Vagina (tissue), 2 donors: ENCODE results near the gene ALDH3B1. TPM values are rescaled to one million over a fixed set of nuclear protein-coding genes. Genes with fewer than 3 reads are reported as not detected.
"Not testable (repeated sequence)": the region's sequence is repeated elsewhere in the genome, so short reads cannot be mapped to it uniquely, and the experiment has no call there.

Source experiments
- DNase-seq, 2 donors: peaks; one replicate each; pipeline ENCODE4 v3.0.0-alpha.2; 2017; ENCODE audit errors: extremely low spot score in 2 of 2
- H3K27ac ChIP-seq: fragments of 200-600 bp; sonication (generic); one replicate; pipeline ENCODE4 v1.5.1; 2019
- H3K27me3 ChIP-seq: fragments of 200-600 bp; sonication (generic); one replicate; pipeline ENCODE4 v1.5.1; 2019
- H3K36me3 ChIP-seq, 2 donors: fragments of 200-600 bp; sonication (generic); one replicate each; pipeline ENCODE4 v1.5.1; 2017 to 2019
- H3K4me1 ChIP-seq: fragments of 200-600 bp; sonication (generic); one replicate; pipeline ENCODE4 v1.5.1; 2019
- H3K4me3 ChIP-seq, 2 donors: fragments of 200-600 bp; sonication (generic); 1 replicate in 1 of 2; 2 replicates in 1 of 2; pipeline ENCODE4 v1.5.1; 2016 to 2019
- H3K9me3 ChIP-seq: fragments of 200-600 bp; sonication (generic); one replicate; pipeline ENCODE4 v1.5.1; 2019
- CTCF ChIP-seq, 3 experiments: fragments of 450-650 bp in 2 of 3; fragments of 200-600 bp in 1 of 3; sonication (generic) in 1 of 3; IDR thresholded peaks; one replicate each; pipeline ENCODE4 v1.5.1; 2017 to 2019; ENCODE audit warnings: antibody characterized with exemption in 3 of 3, mild to moderate bottlenecking in 2 of 3, moderate library complexity in 2 of 3
- POLR2A ChIP-seq, 2 donors: fragments of 450-650 bp; IDR thresholded peaks; one replicate each; pipeline ENCODE4 v1.6.1; 2017; ENCODE audit warnings: antibody characterized with exemption in 2 of 2, mild to moderate bottlenecking in 2 of 2, moderate library complexity in 2 of 2
- POLR2AphosphoS5 ChIP-seq, 2 donors: sonication (generic); formaldehyde crosslinking; IDR thresholded peaks; one replicate each; pipeline ENCODE4 v1.9.0; 2017; ENCODE audit warnings: antibody characterized with exemption in 2 of 2, mild to moderate bottlenecking in 2 of 2, low read depth in 1 of 2; ENCODE audit not compliant: insufficient read depth in 1 of 2
- intact Hi-C: fragments of 100-400 bp; cut with DNase I; formaldehyde crosslinking; loops from one replicate; pipeline ENCODE4 v1.15.1; 2023
- total RNA-seq: library from RNA; depleted of rRNA; stranded (reverse); fragments of >200 nt; gene quantifications from one replicate; pipeline ENCODE4 v1.2.3, GENCODE V29; 2016

Gene ALDH3B1, protein sequence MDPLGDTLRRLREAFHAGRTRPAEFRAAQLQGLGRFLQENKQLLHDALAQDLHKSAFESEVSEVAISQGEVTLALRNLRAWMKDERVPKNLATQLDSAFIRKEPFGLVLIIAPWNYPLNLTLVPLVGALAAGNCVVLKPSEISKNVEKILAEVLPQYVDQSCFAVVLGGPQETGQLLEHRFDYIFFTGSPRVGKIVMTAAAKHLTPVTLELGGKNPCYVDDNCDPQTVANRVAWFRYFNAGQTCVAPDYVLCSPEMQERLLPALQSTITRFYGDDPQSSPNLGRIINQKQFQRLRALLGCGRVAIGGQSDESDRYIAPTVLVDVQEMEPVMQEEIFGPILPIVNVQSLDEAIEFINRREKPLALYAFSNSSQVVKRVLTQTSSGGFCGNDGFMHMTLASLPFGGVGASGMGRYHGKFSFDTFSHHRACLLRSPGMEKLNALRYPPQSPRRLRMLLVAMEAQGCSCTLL
- total RNA-seq = 22.1 TPM

DNA sequence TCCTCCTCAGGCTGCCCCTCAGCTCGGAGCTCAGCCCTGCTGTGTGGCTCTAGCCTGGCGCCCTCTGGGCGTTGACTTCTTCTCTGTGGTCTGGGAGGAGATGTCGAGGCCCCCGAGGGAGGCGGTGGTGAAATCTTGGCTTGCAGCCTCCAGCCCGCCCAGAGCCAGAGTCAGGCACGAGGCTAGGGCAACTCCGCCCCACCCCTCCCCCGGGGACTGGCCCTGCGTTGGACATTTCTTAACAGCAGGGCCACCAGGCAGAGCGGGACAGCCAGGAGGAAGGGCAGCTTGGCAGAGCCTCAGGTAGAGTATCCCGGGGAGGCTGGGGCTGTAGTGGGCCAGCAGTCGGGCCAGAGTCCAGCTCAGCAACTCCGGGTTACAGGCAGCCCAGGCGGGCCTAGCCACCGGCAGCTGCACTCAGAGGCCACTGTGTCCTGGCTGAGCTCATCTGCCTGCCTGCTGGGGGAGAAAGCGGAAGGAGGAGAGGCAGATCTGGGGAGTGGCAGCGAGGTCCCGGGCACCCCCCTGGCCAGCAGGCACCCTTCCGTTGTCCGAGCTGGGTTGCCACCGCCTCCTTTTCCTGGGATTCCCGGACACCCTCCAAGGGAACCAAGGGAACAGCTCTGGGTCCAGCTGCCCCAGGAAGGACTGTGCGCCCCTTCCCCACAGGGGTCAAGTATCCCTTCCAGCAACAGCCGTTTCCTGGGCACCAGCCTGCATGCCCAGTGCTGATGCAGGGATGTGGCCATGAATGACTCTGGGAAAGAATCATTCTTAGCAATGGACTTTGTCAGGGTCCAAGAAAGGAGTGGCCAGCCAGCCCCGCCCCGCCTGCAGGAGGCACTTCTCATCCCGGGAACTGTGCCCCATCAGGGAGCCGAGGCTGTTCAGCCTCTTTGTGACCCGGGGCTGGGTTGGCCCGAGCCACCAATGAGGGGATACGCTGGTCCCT lies at the start of gene ALDH3B1:
TSS of gene ALDH3B1 (plus strand) at position 238 of the 952 bp plus-strand sequence. CDS start 4,971 bp downstream, outside the sequence.
- H3K9me3 ChIP-seq = no peaks in the 10 kb centered on the region
- intact Hi-C loops = no loop called here
- H3K27ac ChIP-seq = peak within 1 kb of the TSS; percentile 85
- peaks cover 75% of the 10 kb centered on the region for H3K4me1 ChIP-seq
- TF ChIP-seq POLR2AphosphoS5 (IDR thresholded peaks at IDR 0.05; ENCODE audit: insufficient read depth in 1 of 2, low read depth in 1 of 2) = peak; percentile 42 to 92
- no peak for TF ChIP-seq POLR2A (IDR thresholded peaks at IDR 0.05)
- TF ChIP-seq CTCF (IDR thresholded peaks at IDR 0.05) = no peak
- H3K4me3 ChIP-seq = peak within 1 kb of the TSS; percentile 44 to 47
- no peaks in the 10 kb centered on the region for H3K36me3 ChIP-seq
- H3K27me3 ChIP-seq = no peaks in the 10 kb centered on the region
- no peak for DNase-seq

DNA sequence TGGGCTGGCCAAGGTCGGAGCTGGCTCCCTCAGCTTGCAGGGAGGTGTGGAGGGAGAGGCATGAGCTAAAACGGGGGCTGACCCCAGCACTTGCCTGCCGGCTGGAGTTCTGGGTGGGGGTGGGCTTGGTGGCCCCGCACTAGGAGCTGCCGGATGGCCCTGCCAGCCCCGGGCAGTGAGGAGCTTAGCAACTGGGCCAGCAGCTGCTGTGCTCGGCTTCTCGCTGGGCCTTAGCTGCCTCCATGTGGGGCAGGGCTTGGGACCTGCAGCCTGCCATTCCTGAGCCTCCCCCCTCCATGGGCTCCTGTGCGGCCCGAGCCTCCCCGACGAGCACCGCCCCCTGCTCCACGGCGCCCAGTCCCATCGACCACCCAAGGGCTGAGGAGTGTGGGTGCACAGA lies 46.9 kb upstream of the ALDH3B1 start:
- H3K27ac ChIP-seq, intact Hi-C loops, DNase-seq, H3K36me3 ChIP-seq, H3K9me3 ChIP-seq, H3K4me1 ChIP-seq, H3K4me3 ChIP-seq, H3K27me3 ChIP-seq: not testable (repeated sequence)

DNA sequence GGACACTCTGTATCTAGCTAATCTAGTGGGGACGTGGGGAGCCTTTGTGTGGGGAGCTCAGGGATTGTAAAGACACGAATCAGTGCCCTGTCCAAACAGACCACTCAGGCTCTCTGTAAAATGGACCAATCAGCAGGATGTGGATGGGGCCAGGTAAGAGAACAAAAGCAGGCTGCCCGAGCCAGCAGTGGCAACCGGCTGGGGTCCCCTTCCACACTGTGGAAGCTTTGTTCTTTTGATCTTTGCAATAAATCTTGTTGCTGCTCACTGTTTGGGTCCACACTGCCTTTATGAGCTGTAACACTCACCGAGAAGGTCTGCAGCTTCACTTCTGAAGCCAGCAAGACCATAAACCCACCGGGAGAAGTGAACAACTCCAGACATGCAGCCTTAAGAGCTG lies 46.2 kb upstream of the ALDH3B1 start:
- H3K9me3 ChIP-seq, H3K36me3 ChIP-seq, H3K4me3 ChIP-seq, H3K4me1 ChIP-seq, DNase-seq, H3K27me3 ChIP-seq, H3K27ac ChIP-seq, intact Hi-C loops: not testable (repeated sequence)

DNA sequence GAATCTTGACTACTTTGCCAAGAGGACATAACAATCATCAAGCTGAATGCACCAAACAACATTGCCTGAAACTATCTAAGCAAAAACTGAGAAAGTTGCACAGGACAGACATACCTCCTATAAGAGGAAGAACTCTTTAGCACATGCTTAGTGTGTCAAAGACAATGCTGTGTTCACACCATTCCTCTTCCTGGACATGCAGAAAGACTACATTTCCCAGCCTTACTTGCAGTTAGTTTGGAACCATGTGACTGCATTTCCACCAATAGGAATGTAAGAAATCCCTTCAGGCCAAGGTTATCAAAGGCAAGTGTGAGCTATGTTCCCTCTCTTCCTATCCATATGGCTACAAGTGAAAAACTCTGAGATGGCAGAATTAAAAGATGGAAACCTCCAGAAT lies 45.4 kb upstream of the ALDH3B1 start:
- H3K9me3 ChIP-seq, H3K27me3 ChIP-seq, H3K36me3 ChIP-seq, H3K4me3 ChIP-seq, H3K4me1 ChIP-seq, DNase-seq, H3K27ac ChIP-seq, intact Hi-C loops: not testable (repeated sequence)

GRCh38 chr11:67965830-67966348 lies 44.2 kb upstream of the ALDH3B1 start:
- H3K27me3 ChIP-seq, DNase-seq, H3K36me3 ChIP-seq, H3K4me3 ChIP-seq, intact Hi-C loops, H3K27ac ChIP-seq, H3K9me3 ChIP-seq, H3K4me1 ChIP-seq: not testable (repeated sequence)

GRCh38 chr11:67974746-67975145 lies 35.4 kb upstream of the ALDH3B1 start:
- H3K9me3 ChIP-seq, H3K27ac ChIP-seq, DNase-seq, intact Hi-C loops, H3K4me3 ChIP-seq, H3K36me3 ChIP-seq, H3K27me3 ChIP-seq, H3K4me1 ChIP-seq: not testable (repeated sequence)

DNA sequence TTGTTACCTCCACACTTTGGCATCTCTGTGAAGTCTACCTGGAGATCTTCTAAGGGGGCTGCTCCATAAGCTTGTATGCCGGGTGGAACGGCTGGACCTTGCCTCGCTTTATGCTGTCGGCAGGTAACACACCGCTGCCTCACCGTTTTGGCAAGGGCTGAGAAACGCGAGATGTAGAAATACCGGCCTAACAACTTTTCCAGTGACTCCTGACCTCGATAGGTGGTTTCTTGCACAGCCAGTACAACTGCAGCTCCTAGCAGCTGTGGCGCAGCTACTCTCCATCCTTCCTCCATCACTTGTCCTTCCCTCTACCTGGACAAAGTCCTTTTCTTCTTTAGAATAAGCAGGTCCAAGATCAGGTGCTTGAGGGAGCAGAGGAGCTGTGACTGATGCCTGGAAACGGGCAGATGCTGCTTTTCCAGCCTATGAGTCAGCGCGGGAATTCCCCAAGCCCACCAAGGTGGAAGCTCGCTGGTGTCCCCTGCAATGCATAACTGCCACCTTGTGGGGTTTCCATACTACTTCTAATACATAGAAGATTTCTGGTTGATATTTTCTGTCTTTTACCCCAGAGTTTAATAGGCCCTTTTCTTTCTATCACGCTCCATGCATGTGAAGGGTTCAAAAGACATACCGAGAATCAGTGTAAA lies 31.2 kb upstream of the ALDH3B1 start:
- DNase-seq, H3K27me3 ChIP-seq, H3K27ac ChIP-seq, H3K4me1 ChIP-seq, H3K4me3 ChIP-seq, H3K9me3 ChIP-seq, intact Hi-C loops, H3K36me3 ChIP-seq: not testable (repeated sequence)

GRCh38 chr11:67981226-67981625 lies 28.9 kb upstream of the ALDH3B1 start:
- intact Hi-C loops, H3K36me3 ChIP-seq, H3K9me3 ChIP-seq, H3K27ac ChIP-seq, DNase-seq, H3K4me3 ChIP-seq, H3K4me1 ChIP-seq, H3K27me3 ChIP-seq: not testable (repeated sequence)

- H3K27ac ChIP-seq, intact Hi-C loops, H3K4me1 ChIP-seq, H3K27me3 ChIP-seq, H3K9me3 ChIP-seq, H3K36me3 ChIP-seq, DNase-seq, H3K4me3 ChIP-seq: not testable (repeated sequence)
These were observed 27.8 kb upstream of the ALDH3B1 start for GRCh38 chr11:67982255-67982857.
